Ovary (tissue), 3 donors: ENCODE data around the gene NCMAP.
A peak's percentile ranks its signal among the peaks of the same experiment; 100 is the strongest.

ENCODE experiments used
- EP300 ChIP-seq: sonication (generic); formaldehyde crosslinking; IDR thresholded peaks from one replicate; pipeline ENCODE4 v1.6.1; 2017; ENCODE audit warnings: antibody characterized with exemption
- POLR2A ChIP-seq: fragments of 450-650 bp; IDR thresholded peaks from one replicate; pipeline ENCODE4 v1.6.1; 2017; ENCODE audit warnings: antibody characterized with exemption, mild to moderate bottlenecking, moderate library complexity
- TF ChIP-seq, protein P1 (sequence below), 3 donors: fragments of 450-650 bp in 2 of 3; fragments of 200-600 bp in 1 of 3; IDR thresholded peaks; one replicate each; pipeline versions ENCODE4 v1.5.1 to v1.8.0; 2016 to 2022; ENCODE audit warnings: antibody characterized with exemption in 3 of 3, mild to moderate bottlenecking in 1 of 3
- donor health status: DM: no; HTN: no; CAD: no.

DNA sequence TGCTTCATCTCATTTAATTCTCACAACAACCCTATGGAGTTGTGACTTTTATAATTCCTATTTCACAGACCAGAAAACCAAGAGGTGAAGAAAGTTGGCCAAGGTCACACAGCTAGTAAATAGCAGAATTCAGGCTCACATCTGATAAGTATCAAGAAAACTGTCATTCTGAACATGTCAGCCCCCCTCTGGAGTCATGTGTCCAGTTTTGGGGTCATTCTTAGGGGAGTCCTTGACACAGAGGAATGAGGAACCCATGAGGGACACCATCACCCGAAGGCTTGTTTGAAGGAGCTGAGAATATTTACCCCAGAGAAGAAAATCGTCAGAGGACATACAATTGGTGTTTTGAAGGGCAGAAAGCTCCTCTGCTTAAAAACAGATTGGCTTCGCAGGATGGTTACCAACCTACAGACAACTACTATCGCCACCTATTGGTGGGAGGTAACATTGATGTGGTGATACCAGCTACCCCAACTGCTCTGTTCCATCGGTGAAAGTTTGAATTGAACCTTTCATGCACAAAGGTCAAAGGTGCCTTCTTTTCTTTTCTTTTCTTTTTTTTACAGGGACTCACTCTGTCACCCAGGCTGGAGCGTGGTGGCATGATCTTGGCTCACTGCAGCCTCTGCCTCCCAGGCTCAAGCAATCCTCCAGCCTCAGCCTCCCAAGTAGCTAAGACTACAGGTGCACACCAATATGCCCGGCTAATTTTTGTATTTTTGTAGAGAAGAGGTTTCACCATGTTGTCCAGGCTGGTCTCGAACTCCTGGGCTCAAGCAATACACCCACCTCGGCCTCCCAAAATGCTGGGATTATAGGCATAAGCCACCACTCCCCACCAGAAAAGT, 31.3 kb downstream of the NCMAP start:
- TF ChIP-seq POLR2A (no peak), EP300 (no peak)
- TF ChIP-seq, protein P1, sequence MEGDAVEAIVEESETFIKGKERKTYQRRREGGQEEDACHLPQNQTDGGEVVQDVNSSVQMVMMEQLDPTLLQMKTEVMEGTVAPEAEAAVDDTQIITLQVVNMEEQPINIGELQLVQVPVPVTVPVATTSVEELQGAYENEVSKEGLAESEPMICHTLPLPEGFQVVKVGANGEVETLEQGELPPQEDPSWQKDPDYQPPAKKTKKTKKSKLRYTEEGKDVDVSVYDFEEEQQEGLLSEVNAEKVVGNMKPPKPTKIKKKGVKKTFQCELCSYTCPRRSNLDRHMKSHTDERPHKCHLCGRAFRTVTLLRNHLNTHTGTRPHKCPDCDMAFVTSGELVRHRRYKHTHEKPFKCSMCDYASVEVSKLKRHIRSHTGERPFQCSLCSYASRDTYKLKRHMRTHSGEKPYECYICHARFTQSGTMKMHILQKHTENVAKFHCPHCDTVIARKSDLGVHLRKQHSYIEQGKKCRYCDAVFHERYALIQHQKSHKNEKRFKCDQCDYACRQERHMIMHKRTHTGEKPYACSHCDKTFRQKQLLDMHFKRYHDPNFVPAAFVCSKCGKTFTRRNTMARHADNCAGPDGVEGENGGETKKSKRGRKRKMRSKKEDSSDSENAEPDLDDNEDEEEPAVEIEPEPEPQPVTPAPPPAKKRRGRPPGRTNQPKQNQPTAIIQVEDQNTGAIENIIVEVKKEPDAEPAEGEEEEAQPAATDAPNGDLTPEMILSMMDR (IDR thresholded peaks at IDR 0.05): peak in 1 of 3 donors; percentile 21
